ENCODE results near the gene TPSG1. TPM values are rescaled to one million over a fixed set of nuclear protein-coding genes. Genes with fewer than 3 reads are reported as not detected.

TPSG1 gene
- total and polyA plus RNA-seq, 2 experiments from 2014 or later: 0.81 TPM; not detected in 1

- TF ChIP-seq, protein P1, sequence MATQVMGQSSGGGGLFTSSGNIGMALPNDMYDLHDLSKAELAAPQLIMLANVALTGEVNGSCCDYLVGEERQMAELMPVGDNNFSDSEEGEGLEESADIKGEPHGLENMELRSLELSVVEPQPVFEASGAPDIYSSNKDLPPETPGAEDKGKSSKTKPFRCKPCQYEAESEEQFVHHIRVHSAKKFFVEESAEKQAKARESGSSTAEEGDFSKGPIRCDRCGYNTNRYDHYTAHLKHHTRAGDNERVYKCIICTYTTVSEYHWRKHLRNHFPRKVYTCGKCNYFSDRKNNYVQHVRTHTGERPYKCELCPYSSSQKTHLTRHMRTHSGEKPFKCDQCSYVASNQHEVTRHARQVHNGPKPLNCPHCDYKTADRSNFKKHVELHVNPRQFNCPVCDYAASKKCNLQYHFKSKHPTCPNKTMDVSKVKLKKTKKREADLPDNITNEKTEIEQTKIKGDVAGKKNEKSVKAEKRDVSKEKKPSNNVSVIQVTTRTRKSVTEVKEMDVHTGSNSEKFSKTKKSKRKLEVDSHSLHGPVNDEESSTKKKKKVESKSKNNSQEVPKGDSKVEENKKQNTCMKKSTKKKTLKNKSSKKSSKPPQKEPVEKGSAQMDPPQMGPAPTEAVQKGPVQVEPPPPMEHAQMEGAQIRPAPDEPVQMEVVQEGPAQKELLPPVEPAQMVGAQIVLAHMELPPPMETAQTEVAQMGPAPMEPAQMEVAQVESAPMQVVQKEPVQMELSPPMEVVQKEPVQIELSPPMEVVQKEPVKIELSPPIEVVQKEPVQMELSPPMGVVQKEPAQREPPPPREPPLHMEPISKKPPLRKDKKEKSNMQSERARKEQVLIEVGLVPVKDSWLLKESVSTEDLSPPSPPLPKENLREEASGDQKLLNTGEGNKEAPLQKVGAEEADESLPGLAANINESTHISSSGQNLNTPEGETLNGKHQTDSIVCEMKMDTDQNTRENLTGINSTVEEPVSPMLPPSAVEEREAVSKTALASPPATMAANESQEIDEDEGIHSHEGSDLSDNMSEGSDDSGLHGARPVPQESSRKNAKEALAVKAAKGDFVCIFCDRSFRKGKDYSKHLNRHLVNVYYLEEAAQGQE (IDR thresholded peaks at IDR 0.05; ENCODE audit: unreplicated experiment): no peak
- TF ChIP-seq EZH2phosphoT487 (IDR thresholded peaks at IDR 0.05; ENCODE audit: unreplicated experiment) (no peak), JUNB (IDR thresholded peaks at IDR 0.05; ENCODE audit: unreplicated experiment) (no peak), CTCF (conservative IDR thresholded peaks at IDR 0.05; ENCODE audit: low read depth in 2 of 2) (no peak), STAT1 (IDR thresholded peaks at IDR 0.05; ENCODE audit: unreplicated experiment) (no peak), NANOG (IDR thresholded peaks at IDR 0.05; ENCODE audit: borderline replicate concordance) (no peak)
Observed at GRCh38 chr16:1204933-1205332, 20.1 kb downstream of the TPSG1 start (continued).

- no peak overlapping the region for H3K27ac Mint-ChIP-seq
- 0 out of 3 replicates have a peak, but pooled peaks cover 3% of the 10 kb centered on the region for H3K9me3 Mint-ChIP-seq
- H3K4me3 ChIP-seq: no peak overlapping the region
- no peaks in the 10 kb centered on the region for H3K9me2 ChIP-seq (ENCODE audit: insufficient read depth)
- H2AFZ ChIP-seq: no peak overlapping the region
- DNase-seq (ENCODE audit: low spot score): no peak
- peaks cover 8% of the 10 kb centered on the region for H3K27me3 Mint-ChIP-seq (ENCODE audit: insufficient read depth, low read depth, poor library complexity)
- H3K27ac ChIP-seq (ENCODE audit: low read depth): no peak overlapping the region
- no peaks in the 10 kb centered on the region for H3K4me1 ChIP-seq (ENCODE audit: insufficient read depth)
- H3K4me3 Mint-ChIP-seq: no peak overlapping the region
- H3K36me3 ChIP-seq (ENCODE audit: insufficient read depth): no peaks in the 10 kb centered on the region
- H3K4me1 Mint-ChIP-seq: no peaks in the 10 kb centered on the region
- no peaks in the 10 kb centered on the region for H3K27me3 ChIP-seq (ENCODE audit: insufficient read depth)
- H3F3A ChIP-seq (replicated peaks; ENCODE audit: low read depth): no peaks in the 10 kb centered on the region
- H3K4me2 ChIP-seq: no peak overlapping the region
- peaks cover 4% of the 10 kb centered on the region; the same call in 2 of the 3 replicates for H3K36me3 Mint-ChIP-seq (ENCODE audit: low read depth)
- TF ChIP-seq EZH2 (IDR thresholded peaks at IDR 0.05; ENCODE audit: low read depth, unreplicated experiment): no peak
- TF ChIP-seq NANOG (IDR thresholded peaks at IDR 0.05; ENCODE audit: borderline replicate concordance): no peak
- no peak for TF ChIP-seq ZNF331 (CRISPR knock-in tag; IDR thresholded peaks at IDR 0.05; ENCODE audit: low read depth)
- no peak for TF ChIP-seq CREB1 (CRISPR knock-in tag; IDR thresholded peaks at IDR 0.05; ENCODE audit: low read depth)
- H4K20me1 ChIP-seq (replicated peaks; ENCODE audit: insufficient read depth): no peaks in the 10 kb centered on the region; the same call in 1 of the 2 replicates
- H3K79me2 ChIP-seq (replicated peaks; ENCODE audit: insufficient read depth): no peaks in the 10 kb centered on the region
- ATAC-seq: no peak
Observed at GRCh38 chr16:1202274-1202673, 22.8 kb downstream of the TPSG1 start.

Measured in GM23338 (cell line).